ENCODE results near the gene COQ7.

COQ7 gene

DNA sequence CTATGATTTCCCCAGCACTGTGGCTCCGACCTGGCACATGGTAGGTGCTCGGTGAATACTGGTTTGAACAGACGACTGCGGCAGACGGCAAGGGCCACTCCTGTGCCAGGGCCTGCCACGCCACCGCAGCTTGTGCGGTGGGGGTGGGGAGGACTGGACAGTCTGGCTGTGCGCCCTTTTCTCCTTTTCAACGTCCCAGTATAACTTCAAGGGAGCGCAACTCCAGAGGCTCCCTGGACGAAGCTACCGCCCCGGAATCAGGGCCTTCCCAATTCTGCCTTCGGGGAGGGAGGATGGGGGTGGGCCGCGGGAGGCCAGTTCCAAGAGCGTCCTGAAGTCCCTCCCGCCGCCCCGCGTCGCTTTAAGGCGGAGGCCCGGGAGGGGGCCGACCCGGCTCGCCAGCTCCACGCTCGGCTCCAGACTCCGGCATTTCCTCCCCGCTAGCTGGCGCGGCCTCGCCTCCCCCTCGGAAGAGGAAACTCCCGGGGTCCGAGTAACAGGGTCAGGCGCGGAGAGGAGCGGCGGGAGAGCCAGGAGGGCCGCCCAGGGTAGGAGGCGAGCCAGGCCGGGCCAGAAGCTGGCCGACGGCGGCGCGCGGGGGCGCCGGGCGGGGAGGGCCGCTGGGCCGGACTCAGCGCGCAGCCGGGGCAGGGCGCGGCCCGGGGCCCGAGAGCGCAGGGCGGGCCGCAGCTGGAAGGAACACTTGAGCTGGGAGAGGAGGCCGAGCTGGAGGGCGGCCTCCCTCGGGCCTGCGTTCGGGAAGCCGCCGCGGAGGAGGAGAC, 46.4 kb downstream of the COQ7 start, which contains the start of gene ITPRIPL2:
ITPRIPL2 (plus strand) TSS at position 388 of the 782 bp plus-strand sequence. CDS start 498 bp downstream, outside the sequence.
- DNase-seq: peak; percentile 34

DNA sequence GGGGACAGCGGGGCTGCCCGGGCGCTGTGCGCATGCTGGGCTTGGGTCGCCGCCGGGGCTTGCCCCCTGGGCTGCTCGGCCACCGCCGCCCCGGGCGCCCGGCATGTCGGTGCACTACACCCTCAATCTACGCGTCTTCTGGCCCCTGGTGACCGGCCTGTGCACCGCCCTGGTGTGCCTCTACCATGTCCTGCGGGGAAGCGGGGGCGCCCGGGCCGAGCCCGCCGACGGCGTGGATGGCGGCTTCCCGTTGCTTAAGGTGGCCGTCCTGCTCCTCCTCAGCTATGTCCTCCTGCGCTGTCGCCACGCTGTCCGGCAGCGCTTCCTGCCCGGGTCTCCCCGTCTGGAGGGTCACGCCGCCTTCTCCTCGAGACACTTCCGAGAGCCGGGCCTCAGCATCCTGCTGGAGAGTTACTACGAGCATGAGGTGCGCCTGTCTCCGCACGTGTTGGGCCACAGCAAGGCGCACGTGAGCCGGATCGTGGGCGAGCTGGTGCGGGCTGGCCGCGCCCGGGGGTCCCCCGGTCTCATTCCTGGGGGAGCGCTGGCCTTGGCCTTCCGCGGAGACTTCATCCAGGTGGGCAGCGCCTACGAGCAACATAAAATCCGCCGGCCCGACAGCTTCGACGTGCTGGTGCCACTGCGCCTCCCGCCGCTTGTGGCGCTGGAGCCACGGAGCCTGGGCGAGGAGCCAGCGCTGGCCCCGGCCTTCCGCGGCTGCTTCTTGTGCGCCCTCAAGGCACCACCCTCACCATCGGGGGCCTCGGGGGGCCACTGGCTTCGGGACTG, 47.1 kb downstream of the COQ7 start:
- no peak for DNase-seq

GRCh38 chr16:19115148-19116021, 48.0 kb downstream of the COQ7 start:
- no peak for DNase-seq

GRCh38 chr16:19116711-19117449, 49.5 kb downstream of the COQ7 start:
- no peak for DNase-seq

- DNase-seq: peak; percentile 39
Observed at GRCh38 chr16:19118938-19119431, 51.6 kb downstream of the COQ7 start.

- DNase-seq: no peak
Observed at GRCh38 chr16:19119564-19119963, 52.1 kb downstream of the COQ7 start.

- no peak for DNase-seq
Observed at GRCh38 chr16:19123535-19124178, 56.2 kb downstream of the COQ7 start.

GRCh38 chr16:19126300-19126699, 58.9 kb downstream of the COQ7 start:
- no peak for DNase-seq

DNA sequence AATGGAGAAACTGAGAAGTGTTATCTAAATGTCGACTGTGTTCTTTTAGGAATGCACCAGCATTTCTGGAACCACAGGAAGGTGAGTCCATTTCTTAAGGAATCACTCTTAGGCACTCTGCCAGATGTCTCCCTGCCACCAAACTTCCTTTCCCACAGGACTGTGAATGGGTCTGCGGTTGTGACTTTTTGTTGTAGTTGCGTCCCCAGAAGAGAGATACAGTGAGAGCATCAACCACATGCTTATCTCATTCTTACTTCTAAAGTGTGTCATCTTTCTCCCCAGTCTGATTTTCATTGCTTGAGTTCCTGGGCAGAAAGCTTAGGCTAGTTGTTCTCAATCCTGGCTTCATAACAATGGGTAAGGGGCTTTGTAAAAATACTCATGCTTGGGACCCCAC, 59.8 kb downstream of the COQ7 start:
- no peak for DNase-seq

DNA sequence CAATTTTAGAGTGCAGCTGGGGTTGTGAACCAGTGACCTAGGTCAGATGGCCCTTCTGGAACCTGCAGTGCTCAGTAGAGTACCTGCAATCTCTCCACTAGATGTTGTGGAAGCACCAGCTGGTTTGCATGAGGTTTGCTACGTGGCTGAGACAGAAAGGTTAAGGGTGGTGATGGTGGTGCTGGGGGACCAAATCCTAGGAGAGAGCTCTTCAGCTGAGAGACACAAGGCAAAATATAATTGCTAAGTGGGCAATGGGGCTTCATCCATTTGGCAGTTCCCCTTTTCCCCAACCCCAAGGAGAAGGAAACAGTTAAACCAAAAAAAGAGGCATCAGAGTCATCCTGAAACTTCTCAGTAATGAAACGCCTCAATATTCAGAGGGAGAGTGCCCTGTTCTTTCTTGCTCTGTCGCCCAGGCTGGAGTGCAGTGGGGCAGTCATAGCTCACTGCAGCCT, 60.3 kb downstream of the COQ7 start:
- no peak for DNase-seq

DNA sequence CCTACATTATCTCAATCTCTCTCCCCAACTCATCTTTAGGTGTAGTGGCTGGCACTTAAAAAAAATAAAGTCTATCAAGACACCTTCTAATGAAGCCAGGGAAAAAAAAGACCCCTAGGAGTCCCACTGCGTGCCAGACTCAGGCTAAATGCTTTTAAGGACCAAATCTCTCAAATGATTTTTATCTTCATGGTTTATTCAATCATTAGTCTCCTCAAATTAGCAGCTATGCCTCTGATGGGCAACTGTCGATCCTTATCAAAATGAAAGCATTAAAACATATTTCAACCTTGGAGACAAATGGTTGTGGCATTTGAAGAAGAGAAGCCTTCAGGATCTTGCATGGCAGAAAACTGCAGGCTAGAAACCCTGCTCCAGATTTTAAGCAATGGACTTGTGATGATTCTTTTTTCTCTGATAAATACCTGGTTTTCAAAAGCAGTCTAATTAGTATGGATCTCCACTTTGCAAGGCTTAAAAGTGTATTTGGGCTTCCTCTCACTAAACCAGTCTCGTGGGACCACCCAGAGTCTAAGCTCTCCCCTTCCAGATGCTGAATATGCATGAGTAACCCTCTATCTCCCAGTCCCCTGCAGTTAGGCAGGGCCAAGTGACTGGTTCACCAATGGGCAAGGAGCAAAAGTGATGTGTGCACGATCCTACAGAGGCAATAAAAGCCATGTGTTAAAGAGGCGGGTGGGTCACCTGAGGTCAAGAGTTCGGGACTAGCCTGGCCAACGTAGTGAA, 61.2 kb downstream of the COQ7 start:
- DNase-seq: no peak

All from CD4-positive, alpha-beta T cell treated with Interleukin-15 for 1 hour (primary cell).